Measurements from ENCODE around the gene TNPO2. TPM values are rescaled to one million over a fixed set of nuclear protein-coding genes. Genes with fewer than 3 reads are reported as not detected.

The TNPO2 gene
- total and polyA plus RNA-seq, 2 of the 13 experiments (the other 11 are each of a cell fraction or from before 2014, with no cell fraction given): 31.7 to 61.0 TPM

GRCh38 chr19:12722566-12723380, 959 bp downstream of the TNPO2 start (continued):
- no peak for TF ChIP-seq ZFAT (CRISPR knock-in tag; conservative IDR thresholded peaks at IDR 0.05)
- TF ChIP-seq SRY (CRISPR knock-in tag; IDR thresholded peaks at IDR 0.05): no peak
- TF ChIP-seq ETV5 (CRISPR knock-in tag; IDR thresholded peaks at IDR 0.05; ENCODE audit: borderline replicate concordance): peak; percentile 73
- TF ChIP-seq ZNF3 (CRISPR knock-in tag; IDR thresholded peaks at IDR 0.05): no peak
- no peak for TF ChIP-seq ZNF547 (CRISPR knock-in tag; IDR thresholded peaks at IDR 0.05)
- TF ChIP-seq TRIM24 (CRISPR knock-in tag; IDR thresholded peaks at IDR 0.05): no peak
- TF ChIP-seq PHF8 (CRISPR knock-in tag; IDR thresholded peaks at IDR 0.05): peak; percentile 57; the same call in 1 of the 2 replicates
- TF ChIP-seq ZNF674 (CRISPR knock-in tag; IDR thresholded peaks at IDR 0.05; ENCODE audit: low read depth): no peak
- peak; percentile 74 for TF ChIP-seq ELF1 (CRISPR knock-in tag; IDR thresholded peaks at IDR 0.05)
- TF ChIP-seq CEBPB (IDR thresholded peaks at IDR 0.05; ENCODE audit: borderline replicate concordance, low read depth, low read length): peak; percentile 75; the same call in 1 of the 2 replicates
- TF ChIP-seq FOXA3 (CRISPR knock-in tag; IDR thresholded peaks at IDR 0.05): peak; percentile 51
- TF ChIP-seq CCDC6 (CRISPR knock-in tag; IDR thresholded peaks at IDR 0.05): peak; percentile 19; the same call in 1 of the 2 replicates
- TF ChIP-seq NONO (IDR thresholded peaks at IDR 0.05): no peak
- TF ChIP-seq NONO (CRISPR knock-in tag; conservative IDR thresholded peaks at IDR 0.05): 0 out of 2 replicates have a peak, but pooled peaks have one; percentile 29
- TF ChIP-seq MXD4 (CRISPR knock-in tag; IDR thresholded peaks at IDR 0.05): peak; percentile 89
- TF ChIP-seq, protein P1, sequence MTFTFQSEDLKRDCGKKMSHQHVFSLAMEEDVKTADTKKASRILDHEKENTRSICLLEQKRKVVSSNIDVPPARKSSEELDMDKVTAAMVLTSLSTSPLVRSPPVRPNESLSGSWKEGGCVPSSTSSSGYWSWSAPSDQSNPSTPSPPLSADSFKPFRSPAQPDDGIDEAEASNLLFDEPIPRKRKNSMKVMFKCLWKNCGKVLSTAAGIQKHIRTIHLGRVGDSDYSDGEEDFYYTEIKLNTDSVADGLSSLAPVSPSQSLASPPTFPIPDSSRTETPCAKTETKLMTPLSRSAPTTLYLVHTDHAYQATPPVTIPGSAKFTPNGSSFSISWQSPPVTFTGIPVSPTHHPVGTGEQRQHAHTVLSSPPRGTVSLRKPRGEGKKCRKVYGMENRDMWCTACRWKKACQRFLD (CRISPR knock-in tag; IDR thresholded peaks at IDR 0.05; ENCODE audit: borderline replicate concordance): 0 out of 2 replicates have a peak, but pooled peaks have one; percentile 45
- peak; percentile 84 for TF ChIP-seq TBL1XR1 (IDR thresholded peaks at IDR 0.05; ENCODE audit: borderline replicate concordance, low read length, partially characterized antibody)
- TF ChIP-seq HDAC6 (IDR thresholded peaks at IDR 0.05; ENCODE audit: low read depth, low read length): no peak
- no peak for TF ChIP-seq ZNF644 (CRISPR knock-in tag; IDR thresholded peaks at IDR 0.05; ENCODE audit: low read depth)
- TF ChIP-seq ZEB1 (IDR thresholded peaks at IDR 0.05; ENCODE audit: insufficient replicate concordance, low read depth): no peak
- TF ChIP-seq ZBTB14 (CRISPR knock-in tag; IDR thresholded peaks at IDR 0.05): peak; percentile 51; the same call in 1 of the 2 replicates
- TF ChIP-seq, protein P2, sequence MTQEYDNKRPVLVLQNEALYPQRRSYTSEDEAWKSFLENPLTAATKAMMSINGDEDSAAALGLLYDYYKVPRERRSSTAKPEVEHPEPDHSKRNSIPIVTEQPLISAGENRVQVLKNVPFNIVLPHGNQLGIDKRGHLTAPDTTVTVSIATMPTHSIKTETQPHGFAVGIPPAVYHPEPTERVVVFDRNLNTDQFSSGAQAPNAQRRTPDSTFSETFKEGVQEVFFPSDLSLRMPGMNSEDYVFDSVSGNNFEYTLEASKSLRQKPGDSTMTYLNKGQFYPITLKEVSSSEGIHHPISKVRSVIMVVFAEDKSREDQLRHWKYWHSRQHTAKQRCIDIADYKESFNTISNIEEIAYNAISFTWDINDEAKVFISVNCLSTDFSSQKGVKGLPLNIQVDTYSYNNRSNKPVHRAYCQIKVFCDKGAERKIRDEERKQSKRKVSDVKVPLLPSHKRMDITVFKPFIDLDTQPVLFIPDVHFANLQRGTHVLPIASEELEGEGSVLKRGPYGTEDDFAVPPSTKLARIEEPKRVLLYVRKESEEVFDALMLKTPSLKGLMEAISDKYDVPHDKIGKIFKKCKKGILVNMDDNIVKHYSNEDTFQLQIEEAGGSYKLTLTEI (CRISPR knock-in tag; conservative IDR thresholded peaks at IDR 0.05): no peak
- TF ChIP-seq ZNF512 (CRISPR knock-in tag; IDR thresholded peaks at IDR 0.05): no peak
- TF ChIP-seq AGO1 (IDR thresholded peaks at IDR 0.05; ENCODE audit: low read depth, low read length, poor library complexity, severe bottlenecking): no peak
- no peak for TF ChIP-seq NCOA5 (CRISPR knock-in tag; IDR thresholded peaks at IDR 0.05)
- TF ChIP-seq TARDBP (CRISPR knock-in tag; IDR thresholded peaks at IDR 0.05): peak; percentile 64
